Upper lobe of left lung (tissue), 6 donors: ENCODE measurements around the gene SULT1E1. TPM values are rescaled to one million over a fixed set of nuclear protein-coding genes. Genes with fewer than 3 reads are reported as not detected.

Source experiments
- ATAC-seq, 2 donors: fragments of 200-7000 bp; cut with Tn5 transposase; one replicate each; pipeline ENCODE4 v1.9.1; 2022; ENCODE audit warnings: mild to moderate bottlenecking in 2 of 2, moderate library complexity in 2 of 2; ENCODE audit not compliant: low FRiP score in 2 of 2
- DNase-seq, 2 donors: peaks; one replicate each; pipeline ENCODE4 v3.0.0-alpha.2; 2019 to 2020
- H3K27ac ChIP-seq, 4 donors: fragments of 200-600 bp; sonication (generic); one replicate each; pipeline ENCODE4 v1.5.1; 2016 to 2019
- H3K27me3 ChIP-seq, 4 donors: fragments of 200-600 bp; sonication (generic); one replicate each; pipeline ENCODE4 v1.5.1; 2017 to 2019
- H3K36me3 ChIP-seq, 4 donors: fragments of 200-600 bp; sonication (generic); one replicate each; pipeline ENCODE4 v1.5.1; 2016 to 2019
- H3K4me1 ChIP-seq, 4 donors: fragments of 200-600 bp; sonication (generic); one replicate each; pipeline ENCODE4 v1.5.1; 2018 to 2019
- H3K4me3 ChIP-seq, 4 donors: fragments of 200-600 bp; sonication (generic); one replicate each; pipeline ENCODE4 v1.5.1; 2017 to 2019; ENCODE audit warnings: mild to moderate bottlenecking in 2 of 4, moderate library complexity in 1 of 4
- H3K9me3 ChIP-seq, 4 donors: fragments of 200-600 bp; sonication (generic); one replicate each; pipeline ENCODE4 v1.5.1; 2018 to 2019
- CTCF ChIP-seq, 6 experiments: fragments of 450-650 bp in 4 of 6; fragments of 200-600 bp in 2 of 6; sonication (generic) in 2 of 6; IDR thresholded peaks; one replicate each; pipeline ENCODE4 v1.5.1; 2016 to 2019; ENCODE audit warnings: antibody characterized with exemption in 6 of 6
- EP300 ChIP-seq, 4 donors: sonication (generic); formaldehyde crosslinking; IDR thresholded peaks; one replicate each; pipeline ENCODE4 v1.5.1; 2017; ENCODE audit warnings: antibody characterized with exemption in 4 of 4, control low read depth in 2 of 4
- POLR2A ChIP-seq, 4 donors: fragments of 450-650 bp; IDR thresholded peaks; one replicate each; pipeline ENCODE4 v1.5.1; 2016 to 2017; ENCODE audit warnings: antibody characterized with exemption in 4 of 4, mild to moderate bottlenecking in 2 of 4
- POLR2AphosphoS5 ChIP-seq, 2 donors: sonication (generic); formaldehyde crosslinking; IDR thresholded peaks; one replicate each; pipeline ENCODE4 v1.5.1; 2017; ENCODE audit warnings: antibody characterized with exemption in 2 of 2
- WGBS, 2 donors: methylation state at CpG; one replicate each; pipeline ENCODE4 v1.1.5; 2017 to 2018; 5-methylcytosine and 5-hydroxymethylcytosine counted together
- total RNA-seq, 6 donors: library from RNA; depleted of rRNA in 4 of 6; stranded (reverse); fragments of >200 nt in 4 of 6; gene quantifications; one replicate each; pipeline versions ENCODE4 v1.1.0 to v1.2.1, GENCODE V29; 2016 to 2021
- donor health status: DM: no; HTN: no; CAD: no; lungs with moderate emphysema.
- donor health status: DM: no; HTN: yes; CAD: no; lungs with severe emphysema.

SULT1E1 gene
- total RNA-seq, 6 donors from 2014 or later = 1.2 to 4.3 (median 2.2) TPM; not detected in 1

- Histone ChIP-seq H3K4me1 (no peaks in the 10 kb centered on the region), H3K9me3 (no peaks in the 10 kb centered on the region), H3K27ac (no peak overlapping the region), H3K27me3 (no peaks in the 10 kb centered on the region), H3K36me3 (no peaks in the 10 kb centered on the region), H3K4me3 (no peak overlapping the region)
- 82 to 95% methylated on average over 3 of the region's 3 CpGs for WGBS, 2 donors
- TF ChIP-seq EP300 (IDR thresholded peaks at IDR 0.05) = no peak
- no peak for TF ChIP-seq CTCF (IDR thresholded peaks at IDR 0.05)
- no peak for TF ChIP-seq POLR2A (IDR thresholded peaks at IDR 0.05)
- no peak for TF ChIP-seq POLR2AphosphoS5 (IDR thresholded peaks at IDR 0.05)
- ATAC-seq (no peak), DNase-seq (no peak)
These were observed 43.7 kb downstream of the SULT1E1 start for GRCh38 chr4:69816236-69816635.

GRCh38 chr4:69813628-69814027 lies 46.3 kb downstream of the SULT1E1 start:
- Histone ChIP-seq H3K27ac (no peak overlapping the region), H3K9me3 (no peaks in the 10 kb centered on the region), H3K4me1 (no peaks in the 10 kb centered on the region), H3K4me3 (no peak overlapping the region), H3K27me3 (no peaks in the 10 kb centered on the region), H3K36me3 (no peaks in the 10 kb centered on the region)
- 74 to 90% methylated on average over 1 of the region's 1 CpG for WGBS, 2 donors
- ATAC-seq (no peak), DNase-seq (no peak)
- TF ChIP-seq POLR2A (IDR thresholded peaks at IDR 0.05) (no peak), EP300 (IDR thresholded peaks at IDR 0.05) (no peak), POLR2AphosphoS5 (IDR thresholded peaks at IDR 0.05) (no peak), CTCF (IDR thresholded peaks at IDR 0.05) (no peak)

- Histone ChIP-seq H3K4me1 (no peaks in the 10 kb centered on the region), H3K27me3 (no peaks in the 10 kb centered on the region), H3K9me3 (no peaks in the 10 kb centered on the region), H3K36me3 (no peaks in the 10 kb centered on the region), H3K4me3 (no peak overlapping the region), H3K27ac (no peak overlapping the region)
- ATAC-seq = no peak
- no peak for DNase-seq
- 71% methylated on average over 1 of the region's 1 CpG for WGBS, 2 donors
- no peak for TF ChIP-seq POLR2AphosphoS5 (IDR thresholded peaks at IDR 0.05)
- TF ChIP-seq EP300 (IDR thresholded peaks at IDR 0.05) = no peak
- TF ChIP-seq CTCF (IDR thresholded peaks at IDR 0.05) = no peak
- TF ChIP-seq POLR2A (IDR thresholded peaks at IDR 0.05) = no peak
These were observed 48.8 kb downstream of the SULT1E1 start for GRCh38 chr4:69811166-69811565.

GRCh38 chr4:69800599-69800998 lies 59.3 kb downstream of the SULT1E1 start:
- ATAC-seq (no peak), DNase-seq (no peak)
- no peaks in the 10 kb centered on the region for H3K4me1 ChIP-seq
- H3K4me3 ChIP-seq = no peak overlapping the region
- no peak for TF ChIP-seq POLR2AphosphoS5 (IDR thresholded peaks at IDR 0.05)
- TF ChIP-seq CTCF (IDR thresholded peaks at IDR 0.05) = no peak
- TF ChIP-seq POLR2A (IDR thresholded peaks at IDR 0.05) = no peak
- no peak for TF ChIP-seq EP300 (IDR thresholded peaks at IDR 0.05)
- H3K27me3 ChIP-seq = no peaks in the 10 kb centered on the region
- peaks cover 0 to 4% (median 0%) of the 10 kb centered on the region in 4 donors for H3K9me3 ChIP-seq
- H3K27ac ChIP-seq = no peak overlapping the region
- WGBS, 2 donors = 91 to 94% methylated on average over 1 of the region's 1 CpG
- no peaks in the 10 kb centered on the region for H3K36me3 ChIP-seq

- DNase-seq = no peak
- Histone ChIP-seq H3K27ac (no peak overlapping the region), H3K4me1 (no peaks in the 10 kb centered on the region), H3K27me3 (no peaks in the 10 kb centered on the region), H3K9me3 (peaks cover 0 to 4% (median 0%) of the 10 kb centered on the region in 4 donors), H3K4me3 (no peak overlapping the region), H3K36me3 (no peaks in the 10 kb centered on the region)
- ATAC-seq = no peak
- 86% methylated on average over 3 of the region's 3 CpGs; no CpG with 5 or more reads in 1 of the 2 donors for WGBS, 2 donors
- TF ChIP-seq EP300 (IDR thresholded peaks at IDR 0.05) = no peak
- no peak for TF ChIP-seq POLR2A (IDR thresholded peaks at IDR 0.05)
- TF ChIP-seq POLR2AphosphoS5 (IDR thresholded peaks at IDR 0.05) = no peak
- TF ChIP-seq CTCF (IDR thresholded peaks at IDR 0.05) = no peak
These were observed 60.6 kb downstream of the SULT1E1 start for GRCh38 chr4:69799337-69799736.
